ENCODE measurements around the gene TRIM49D1.
"Not testable (repeated sequence)": the region's sequence is repeated elsewhere in the genome, so short reads cannot be mapped to it uniquely, and the experiment has no call there.

DNA sequence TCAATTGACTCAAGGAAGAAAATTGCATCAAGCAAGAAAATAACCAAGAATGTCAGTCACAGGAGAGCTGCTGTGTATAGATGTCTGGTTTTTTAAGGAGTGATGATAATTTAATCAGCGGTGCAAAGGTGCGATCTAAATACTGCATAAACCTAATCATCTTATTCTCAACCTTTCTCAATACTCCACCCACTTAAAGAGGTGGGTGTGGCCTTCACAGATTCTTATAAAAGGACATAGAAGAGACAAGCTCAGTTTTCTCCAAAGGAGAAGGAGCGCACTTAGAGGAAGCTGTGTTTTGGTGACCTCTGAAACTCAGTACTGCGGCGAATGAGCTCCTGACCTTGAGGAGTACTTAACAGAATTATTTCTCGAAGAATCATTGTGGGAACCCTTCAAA lies 1.7 kb upstream of the TRIM49D1 start, which contains the start of gene TRIM49D2:
- TF ChIP-seq, protein P1, sequence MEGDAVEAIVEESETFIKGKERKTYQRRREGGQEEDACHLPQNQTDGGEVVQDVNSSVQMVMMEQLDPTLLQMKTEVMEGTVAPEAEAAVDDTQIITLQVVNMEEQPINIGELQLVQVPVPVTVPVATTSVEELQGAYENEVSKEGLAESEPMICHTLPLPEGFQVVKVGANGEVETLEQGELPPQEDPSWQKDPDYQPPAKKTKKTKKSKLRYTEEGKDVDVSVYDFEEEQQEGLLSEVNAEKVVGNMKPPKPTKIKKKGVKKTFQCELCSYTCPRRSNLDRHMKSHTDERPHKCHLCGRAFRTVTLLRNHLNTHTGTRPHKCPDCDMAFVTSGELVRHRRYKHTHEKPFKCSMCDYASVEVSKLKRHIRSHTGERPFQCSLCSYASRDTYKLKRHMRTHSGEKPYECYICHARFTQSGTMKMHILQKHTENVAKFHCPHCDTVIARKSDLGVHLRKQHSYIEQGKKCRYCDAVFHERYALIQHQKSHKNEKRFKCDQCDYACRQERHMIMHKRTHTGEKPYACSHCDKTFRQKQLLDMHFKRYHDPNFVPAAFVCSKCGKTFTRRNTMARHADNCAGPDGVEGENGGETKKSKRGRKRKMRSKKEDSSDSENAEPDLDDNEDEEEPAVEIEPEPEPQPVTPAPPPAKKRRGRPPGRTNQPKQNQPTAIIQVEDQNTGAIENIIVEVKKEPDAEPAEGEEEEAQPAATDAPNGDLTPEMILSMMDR (IDR thresholded peaks at IDR 0.05), result not testable (repeated sequence)
- not testable (repeated sequence) for TF ChIP-seq POLR2A (IDR thresholded peaks at IDR 0.05)
